H1 (cell line): ENCODE results near the gene DHX38. TPM values are rescaled to one million over a fixed set of nuclear protein-coding genes. Genes with fewer than 3 reads are reported as not detected.

Source experiments
- CTCF ChIA-PET: fragments of 300-600 bp; sonication (Branson Sonifier 250); formaldehyde crosslinking; loops from one replicate; lab custom pipeline; 2021; ENCODE audit not compliant: partially characterized antibody; lab: Charles Lee
- POLR2A ChIA-PET: fragments of 300-600 bp; sonication (Branson Sonifier 250); formaldehyde crosslinking; loops from one replicate; lab custom pipeline; 2021; ENCODE audit warnings: inconsistent platforms; ENCODE audit not compliant: partially characterized antibody; lab: Charles Lee
- DNase-seq, 2 experiments: peaks; one replicate each; pipeline versions ENCODE4 v3.0.0 to v3.0.0-alpha.2; 2010 to 2022; ENCODE audit warnings: low spot score in 2 of 2, low read depth in 1 of 2, mixed read lengths in 1 of 2
- FAIRE-seq: peaks from 2 replicates; lab custom pipeline; 2011; peaks lifted over from hg19 to GRCh38; lab: Jason Lieb, UNC
- H2AFZ ChIP-seq: 2 replicates; pipeline ENCODE4 v1.8.1; 2012; ENCODE audit warnings: low read length, inconsistent platforms
- H2AK5ac ChIP-seq: 2 replicates; pipeline ENCODE4 v1.6.1; 2013; ENCODE audit warnings: low read depth, low read length
- H2BK120ac ChIP-seq: replicated peaks from 2 replicates; pipeline ENCODE3; 2013; ENCODE audit warnings: low read depth, low read length, inconsistent platforms
- H2BK12ac ChIP-seq: 2 replicates; pipeline ENCODE4 v1.6.1; 2013; ENCODE audit warnings: low read depth, low read length
- H2BK15ac ChIP-seq: 2 replicates; pipeline ENCODE4 v1.6.1; 2013; ENCODE audit warnings: low read length
- H2BK20ac ChIP-seq: 2 replicates; pipeline ENCODE4 v1.6.1; 2013; ENCODE audit warnings: low read length
- H2BK5ac ChIP-seq: 2 replicates; pipeline ENCODE4 v1.6.1; 2013; ENCODE audit warnings: low read depth, low read length
- H3K14ac ChIP-seq: 2 replicates; pipeline ENCODE4 v1.6.1; 2013; ENCODE audit warnings: inconsistent platforms; ENCODE audit not compliant: insufficient read length
- H3K18ac ChIP-seq: 2 replicates; pipeline ENCODE4 v1.6.1; 2013; ENCODE audit warnings: low read length; ENCODE audit errors: extremely low read depth
- H3K23ac ChIP-seq: 2 replicates; pipeline ENCODE4 v1.6.1; 2013; ENCODE audit warnings: inconsistent platforms; ENCODE audit not compliant: insufficient read length
- H3K23me2 ChIP-seq: 2 replicates; pipeline ENCODE4 v1.6.1; 2013; ENCODE audit warnings: low read depth, low read length
- H3K27ac ChIP-seq: 2 replicates; pipeline ENCODE4 v1.6.1; 2011; ENCODE audit warnings: low read depth, low read length, inconsistent platforms
- H3K27me3 ChIP-seq, 4 experiments: replicated peaks in 1 of 4; 1 replicate in 1 of 4; 2 replicates in 3 of 4; pipeline versions ENCODE4 v1.6.1 to v1.8.1; 2011 to 2013; ENCODE audit warnings: low read length in 3 of 4, mild to moderate bottlenecking in 3 of 4, inconsistent platforms in 2 of 4, mixed read lengths in 2 of 4, moderate library complexity in 1 of 4; ENCODE audit not compliant: control insufficient read depth in 3 of 4, insufficient read depth in 3 of 4; ENCODE audit errors: extremely low read depth in 1 of 4
- H3K36me3 ChIP-seq, 4 experiments: 2 replicates each; pipeline versions ENCODE4 v1.6.1 to v1.8.1; 2011 to 2013; ENCODE audit warnings: mild to moderate bottlenecking in 4 of 4, low read length in 3 of 4, moderate library complexity in 2 of 4, control low read depth in 1 of 4, inconsistent platforms in 1 of 4; ENCODE audit not compliant: insufficient read depth in 4 of 4, control insufficient read depth in 2 of 4
- H3K4ac ChIP-seq: replicated peaks from 2 replicates; pipeline ENCODE3; 2013; ENCODE audit warnings: low read length, low read depth, mixed read lengths, inconsistent platforms; ENCODE audit not compliant: insufficient read length
- H3K4me1 ChIP-seq, 4 experiments: replicated peaks in 1 of 4; 1 replicate in 1 of 4; 2 replicates in 3 of 4; pipeline versions ENCODE4 v1.6.1 to v1.8.1; 2011 to 2013; ENCODE audit warnings: low read length in 3 of 4, inconsistent platforms in 2 of 4, mixed read lengths in 1 of 4; ENCODE audit not compliant: insufficient read depth in 4 of 4, control insufficient read depth in 3 of 4
- H3K4me2 ChIP-seq, 2 experiments: 2 replicates each; pipeline versions ENCODE4 v1.6.1 to v1.8.1; 2011 to 2013; ENCODE audit warnings: low read depth in 2 of 2, low read length in 2 of 2, control low read depth in 1 of 2, inconsistent platforms in 1 of 2, mild to moderate bottlenecking in 1 of 2; ENCODE audit not compliant: insufficient read depth in 1 of 2
- H3K4me3 ChIP-seq, 4 experiments: fragments of 200-600, 300-600 bp in 1 of 4; sonication (generic), shearing (Covaris generic), sonication (Bioruptor Twin) in 1 of 4; 2 replicates each; pipeline versions ENCODE4 v1.5.1 to v1.8.1; 2011 to 2016; ENCODE audit warnings: low read length in 4 of 4, low read depth in 3 of 4, control low read depth in 2 of 4, inconsistent platforms in 2 of 4, mild to moderate bottlenecking in 2 of 4, mixed read lengths in 1 of 4, moderate library complexity in 1 of 4; ENCODE audit not compliant: insufficient read depth in 2 of 4; ENCODE audit errors: extremely low read depth in 1 of 4
- H3K56ac ChIP-seq: replicated peaks from 2 replicates; pipeline ENCODE3; 2013; ENCODE audit warnings: low read depth, mild to moderate bottlenecking, mixed read lengths, low read length, inconsistent platforms; ENCODE audit not compliant: insufficient read length
- H3K79me1 ChIP-seq: 2 replicates; pipeline ENCODE4 v1.6.1; 2013; ENCODE audit warnings: low read depth, low read length, control low read depth
- H3K79me2 ChIP-seq, 2 experiments: 2 replicates each; pipeline versions ENCODE4 v1.6.1 to v1.8.1; 2012 to 2013; ENCODE audit warnings: low read length in 2 of 2, mild to moderate bottlenecking in 2 of 2, inconsistent platforms in 1 of 2; ENCODE audit not compliant: insufficient read depth in 2 of 2, control insufficient read depth in 1 of 2
- H3K9ac ChIP-seq, 4 experiments: replicated peaks in 1 of 4; 1 replicate in 1 of 4; 2 replicates in 3 of 4; pipeline versions ENCODE4 v1.6.1 to v1.8.1; 2011 to 2013; ENCODE audit warnings: low read depth in 3 of 4, low read length in 3 of 4, control low read depth in 2 of 4, mild to moderate bottlenecking in 2 of 4, moderate library complexity in 2 of 4, inconsistent platforms in 1 of 4; ENCODE audit errors: extremely low read depth in 1 of 4
- H3K9me3 ChIP-seq, 2 experiments: 2 replicates each; pipeline versions ENCODE4 v1.6.1 to v1.8.1; 2012 to 2013; ENCODE audit warnings: mild to moderate bottlenecking in 2 of 2, moderate library complexity in 2 of 2, control low read depth in 1 of 2, inconsistent platforms in 1 of 2, low read depth in 1 of 2, low read length in 1 of 2, mixed read lengths in 1 of 2; ENCODE audit not compliant: insufficient read depth in 2 of 2
- H4K20me1 ChIP-seq, 2 experiments: replicated peaks in 1 of 2; 2 replicates each; pipeline versions ENCODE3 to v1.8.1; 2011 to 2013; ENCODE audit warnings: inconsistent platforms in 2 of 2, low read length in 2 of 2, mild to moderate bottlenecking in 1 of 2; ENCODE audit not compliant: insufficient read depth in 2 of 2, control insufficient read depth in 1 of 2
- H4K5ac ChIP-seq: 2 replicates; pipeline ENCODE4 v1.6.1; 2013; ENCODE audit warnings: low read length, low read depth, mixed read lengths, inconsistent platforms; ENCODE audit not compliant: insufficient read length
- H4K8ac ChIP-seq: 2 replicates; pipeline ENCODE4 v1.8.0; 2013; ENCODE audit warnings: mild to moderate bottlenecking, moderate library complexity, low read length, inconsistent platforms; ENCODE audit not compliant: insufficient read depth; ENCODE audit errors: extremely low read depth
- H4K91ac ChIP-seq: replicated peaks from 2 replicates; pipeline ENCODE3; 2013; ENCODE audit warnings: low read length, mixed read lengths, inconsistent platforms; ENCODE audit not compliant: insufficient read length
- CHD1 ChIP-seq: IDR thresholded peaks from 2 replicates; pipeline ENCODE4 v1.6.1; 2012; ENCODE audit warnings: low read depth, low read length, improper control_type of control experiment
- CTBP2 ChIP-seq: IDR thresholded peaks from 2 replicates; pipeline ENCODE4 v1.7.0; 2011; ENCODE audit warnings: borderline replicate concordance, mild to moderate bottlenecking, moderate library complexity, mixed read lengths, low read length; ENCODE audit not compliant: insufficient read depth, insufficient read length
- EZH2 ChIP-seq: fragments of 200-600 bp; sonication (generic); IDR thresholded peaks from 2 replicates; pipeline ENCODE4 v1.7.1; 2012; ENCODE audit warnings: low read depth, mild to moderate bottlenecking, moderate library complexity, low read length, inconsistent platforms; ENCODE audit not compliant: severe bottlenecking
- FOSL1 ChIP-seq: IDR thresholded peaks from 2 replicates; pipeline ENCODE4 v1.6.1; 2011; ENCODE audit warnings: mild to moderate bottlenecking, low read depth, low read length, moderate library complexity; ENCODE audit not compliant: insufficient read depth
- GTF2F1 ChIP-seq: IDR thresholded peaks from 2 replicates; pipeline ENCODE4 v1.6.1; 2012; ENCODE audit warnings: low read depth, low read length, improper control_type of control experiment, borderline replicate concordance
- HDAC2 ChIP-seq, 2 experiments: fragments of 300-600 bp in 1 of 2; sonication (generic) in 1 of 2; IDR thresholded peaks; 2 replicates each; pipeline ENCODE4 v1.6.1; 2011 to 2012; ENCODE audit warnings: low read depth in 2 of 2, low read length in 2 of 2, mild to moderate bottlenecking in 2 of 2, moderate library complexity in 2 of 2, borderline replicate concordance in 1 of 2, inconsistent platforms in 1 of 2
- HDAC6 ChIP-seq: IDR thresholded peaks from one replicate; pipeline ENCODE4 v1.7.1; 2012; ENCODE audit warnings: low read depth, mild to moderate bottlenecking, inconsistent platforms, low read length, moderate library complexity
- KDM1A ChIP-seq: fragments of 200-600, 300-600 bp; sonication (generic); IDR thresholded peaks from 2 replicates; pipeline ENCODE4 v1.7.1; 2016; ENCODE audit warnings: mild to moderate bottlenecking, low read length, borderline replicate concordance
- RFX5 ChIP-seq: IDR thresholded peaks from 2 replicates; pipeline ENCODE4 v1.6.1; 2011; ENCODE audit warnings: low read depth, low read length, improper control_type of control experiment, borderline replicate concordance
- SIN3A ChIP-seq, 2 experiments: IDR thresholded peaks in 1 of 2; conservative IDR thresholded peaks in 1 of 2; 2 replicates each; pipeline ENCODE4 v1.6.1; 2011 to 2012; ENCODE audit warnings: low read length in 2 of 2, improper control_type of control experiment in 1 of 2, low read depth in 1 of 2, mild to moderate bottlenecking in 1 of 2
- SRF ChIP-seq: IDR thresholded peaks from 2 replicates; pipeline ENCODE4 v1.6.1; 2011; ENCODE audit warnings: mild to moderate bottlenecking, low read depth, low read length, moderate library complexity
- WGBS, 2 experiments: shearing (Covaris generic) in 1 of 2; methylation state at CpG; one replicate each; pipeline versions ENCODE4 v1.1.6 to v1.1.7; 2013 to 2015; ENCODE audit warnings: low lambda C conversion rate in 2 of 2, mixed read lengths in 2 of 2, inconsistent platforms in 1 of 2, low coverage in 1 of 2, missing lambda C conversion rate in 1 of 2; ENCODE audit not compliant: insufficient replicate concordance in 2 of 2, insufficient coverage in 1 of 2, insufficient read length in 1 of 2; ENCODE audit errors: extremely low coverage in 1 of 2, missing lambda C conversion rate in 1 of 2; 5-methylcytosine and 5-hydroxymethylcytosine counted together
- polyA plus RNA-seq, 7 experiments: library from polyadenylated mRNA; depleted of rRNA in 3 of 7; stranded (reverse) in 5 of 7; unstranded in 2 of 7; fragments of >200 nt in 5 of 7; fragments of 200-250 nt in 2 of 7; gene quantifications; 1 replicate in 5 of 7; 2 replicates in 1 of 7; 4 replicates in 1 of 7; pipeline versions ENCODE4 v1.2.1 to v1.2.3, GENCODE V29; 2011 to 2013; ENCODE audit warnings: missing spikeins in 2 of 7, mixed read lengths in 2 of 7
- total RNA-seq: library from RNA; stranded (reverse); fragmentation: NEBNext Ultra II Directional; extraction: Animal tissue kit (Norgen Biotek cat#: 25700); gene quantifications from 2 replicates; pipeline ENCODE4 v1.2.1, GENCODE V29; 2021
- TF ChIP-seq, protein P1 (sequence below): IDR thresholded peaks from 2 replicates; pipeline ENCODE4 v1.6.1; 2011; ENCODE audit warnings: low read length, improper control_type of control experiment

DHX38 gene
- total and polyA plus RNA-seq, 2 of the 8 experiments (the other 6 are each of a cell fraction or from before 2014, with no cell fraction given), result 27.3 to 53.5 TPM

DNA sequence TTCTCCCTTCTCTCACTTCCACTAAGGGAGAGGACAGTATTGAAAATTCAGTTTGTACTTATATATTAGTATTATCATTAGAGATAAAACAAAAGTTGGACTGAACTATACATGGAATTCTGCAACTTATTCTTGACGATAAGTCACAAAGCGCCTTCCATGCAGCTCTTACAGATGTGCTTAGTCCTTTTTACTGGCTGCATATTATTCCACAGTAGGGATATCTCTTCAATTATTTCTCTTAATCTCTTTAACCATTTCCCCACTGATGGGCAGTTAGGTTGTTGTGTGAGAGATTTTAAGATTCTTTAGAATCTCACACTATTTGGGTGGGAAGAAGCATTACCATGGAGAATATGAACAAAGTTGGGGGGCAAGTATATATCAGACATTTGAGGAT lies 46.3 kb downstream of the DHX38 start:
- H4K8ac ChIP-seq, result no peak overlapping the region
- H3K9ac ChIP-seq, result no peak overlapping the region
- no peaks in the 10 kb centered on the region for H3K36me3 ChIP-seq
- no peak overlapping the region for H3K18ac ChIP-seq
- no peak overlapping the region for H3K14ac ChIP-seq
- no peaks in the 10 kb centered on the region; the same call in 1 of the 2 replicates for H3K23me2 ChIP-seq
- no peak overlapping the region for H3K56ac ChIP-seq
- no peak overlapping the region for H2BK5ac ChIP-seq
- no peak overlapping the region for H3K4ac ChIP-seq
- H2BK20ac ChIP-seq, result no peak overlapping the region
- H2BK12ac ChIP-seq, result no peak overlapping the region
- CTCF ChIA-PET, result interaction anchor here (1.7 to 3.9 kb wide), 2 partner anchors 11 to 15 kb away, joined by 6 to 23 read pairs; no protein-coding TSS in a partner anchor
- H4K5ac ChIP-seq, result no peak overlapping the region
- H3K4me2 ChIP-seq, result no peak overlapping the region
- no peaks in the 10 kb centered on the region for H3K79me2 ChIP-seq
- no peak overlapping the region for H2AFZ ChIP-seq
- no peak overlapping the region for H2AK5ac ChIP-seq
- 93% methylated on average over 2 of the region's 2 CpGs; no CpG with 5 or more reads in 1 of the 2 experiments for WGBS, 2 experiments
- FAIRE-seq (no peak), DNase-seq (no peak)
- H3K27me3 ChIP-seq, result no peaks in the 10 kb centered on the region
- no peak overlapping the region for H3K4me3 ChIP-seq
- H2BK120ac ChIP-seq, result no peak overlapping the region
- no peaks in the 10 kb centered on the region for H4K20me1 ChIP-seq
- POLR2A ChIA-PET, result no interaction called here
- H3K9me3 ChIP-seq, result no peaks in the 10 kb centered on the region
- no peak overlapping the region for H2BK15ac ChIP-seq
- no peak overlapping the region for H4K91ac ChIP-seq
- H3K27ac ChIP-seq, result no peak overlapping the region
- 0 out of 7 replicates have a peak, but pooled peaks cover 0 to 2% (median 0%) of the 10 kb centered on the region in 4 experiments for H3K4me1 ChIP-seq
- no peaks in the 10 kb centered on the region for H3K79me1 ChIP-seq
- no peak overlapping the region for H3K23ac ChIP-seq
- TF ChIP-seq FOSL1 (no peak), EZH2 (no peak), KDM1A (no peak), HDAC2 (IDR thresholded peaks at IDR 0.05; ENCODE audit: borderline replicate concordance in 1 of 2, low read depth in 2 of 2, low read length in 2 of 2) (no peak), CTBP2 (no peak), GTF2F1 (no peak), HDAC6 (no peak), SRF (no peak), CHD1 (no peak), SIN3A (conservative IDR thresholded peaks at IDR 0.05 in 1 of 2, IDR thresholded peaks at IDR 0.05 in 1 of 2; ENCODE audit: low read depth in 1 of 2, low read length in 2 of 2) (no peak), RFX5 (no peak)
- TF ChIP-seq, protein P1, sequence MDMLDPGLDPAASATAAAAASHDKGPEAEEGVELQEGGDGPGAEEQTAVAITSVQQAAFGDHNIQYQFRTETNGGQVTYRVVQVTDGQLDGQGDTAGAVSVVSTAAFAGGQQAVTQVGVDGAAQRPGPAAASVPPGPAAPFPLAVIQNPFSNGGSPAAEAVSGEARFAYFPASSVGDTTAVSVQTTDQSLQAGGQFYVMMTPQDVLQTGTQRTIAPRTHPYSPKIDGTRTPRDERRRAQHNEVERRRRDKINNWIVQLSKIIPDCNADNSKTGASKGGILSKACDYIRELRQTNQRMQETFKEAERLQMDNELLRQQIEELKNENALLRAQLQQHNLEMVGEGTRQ, result no peak
